ENCODE data around the gene DYNC2I2.

Gene DYNC2I2

GRCh38 chr9:128627127-128627715 lies 29.4 kb downstream of the DYNC2I2 start:
- Histone ChIP-seq H3K27me3 (ENCODE audit: control insufficient read depth, insufficient read depth, low read length) (no peaks in the 10 kb centered on the region), H3K9ac (ENCODE audit: low read depth, low read length) (no peak overlapping the region), H3K36me3 (ENCODE audit: control insufficient read depth, insufficient read depth, low read length) (peaks cover 81% of the 10 kb centered on the region), H3K4me3 (ENCODE audit: low read depth, low read length) (no peak overlapping the region), H3K9me3 (ENCODE audit: control insufficient read depth, insufficient read depth, low read length) (no peaks in the 10 kb centered on the region), H3K4me1 (ENCODE audit: control insufficient read depth, insufficient read depth, low read length) (no peaks in the 10 kb centered on the region), H3K27ac (ENCODE audit: low read depth, low read length) (no peak overlapping the region)

GRCh38 chr9:128626181-128626580 lies 30.5 kb downstream of the DYNC2I2 start:
- Histone ChIP-seq H3K9ac (ENCODE audit: low read depth, low read length) (no peak overlapping the region), H3K27me3 (ENCODE audit: control insufficient read depth, insufficient read depth, low read length) (no peaks in the 10 kb centered on the region), H3K4me1 (ENCODE audit: control insufficient read depth, insufficient read depth, low read length) (no peaks in the 10 kb centered on the region), H3K36me3 (ENCODE audit: control insufficient read depth, insufficient read depth, low read length) (peaks cover 80% of the 10 kb centered on the region), H3K9me3 (ENCODE audit: control insufficient read depth, insufficient read depth, low read length) (no peaks in the 10 kb centered on the region), H3K27ac (ENCODE audit: low read depth, low read length) (no peak overlapping the region), H3K4me3 (ENCODE audit: low read depth, low read length) (no peak overlapping the region)

GRCh38 chr9:128625391-128626146 lies 31.1 kb downstream of the DYNC2I2 start:
- no peaks in the 10 kb centered on the region for H3K27me3 ChIP-seq (ENCODE audit: control insufficient read depth, insufficient read depth, low read length)
- no peaks in the 10 kb centered on the region for H3K9me3 ChIP-seq (ENCODE audit: control insufficient read depth, insufficient read depth, low read length)
- H3K9ac ChIP-seq (ENCODE audit: low read depth, low read length) = no peak overlapping the region
- no peak overlapping the region for H3K27ac ChIP-seq (ENCODE audit: low read depth, low read length)
- peaks cover 84% of the 10 kb centered on the region for H3K36me3 ChIP-seq (ENCODE audit: control insufficient read depth, insufficient read depth, low read length)
- H3K4me1 ChIP-seq (ENCODE audit: control insufficient read depth, insufficient read depth, low read length) = no peaks in the 10 kb centered on the region
- no peak overlapping the region for H3K4me3 ChIP-seq (ENCODE audit: low read depth, low read length)

- Histone ChIP-seq H3K9me3 (ENCODE audit: control insufficient read depth, insufficient read depth, low read length) (no peaks in the 10 kb centered on the region), H3K27me3 (ENCODE audit: control insufficient read depth, insufficient read depth, low read length) (no peaks in the 10 kb centered on the region), H3K9ac (ENCODE audit: low read depth, low read length) (no peak overlapping the region), H3K36me3 (ENCODE audit: control insufficient read depth, insufficient read depth, low read length) (peaks cover 83% of the 10 kb centered on the region), H3K4me1 (ENCODE audit: control insufficient read depth, insufficient read depth, low read length) (no peaks in the 10 kb centered on the region), H3K4me3 (ENCODE audit: low read depth, low read length) (no peak overlapping the region), H3K27ac (ENCODE audit: low read depth, low read length) (no peak overlapping the region)
Observed at GRCh38 chr9:128624566-128624965, 32.1 kb downstream of the DYNC2I2 start.

GRCh38 chr9:128621730-128622455 lies 34.8 kb downstream of the DYNC2I2 start:
- H3K36me3 ChIP-seq (ENCODE audit: control insufficient read depth, insufficient read depth, low read length) = peaks cover 82% of the 10 kb centered on the region
- H3K4me3 ChIP-seq (ENCODE audit: low read depth, low read length) = no peak overlapping the region
- H3K9ac ChIP-seq (ENCODE audit: low read depth, low read length) = no peak overlapping the region
- no peaks in the 10 kb centered on the region for H3K4me1 ChIP-seq (ENCODE audit: control insufficient read depth, insufficient read depth, low read length)
- H3K27me3 ChIP-seq (ENCODE audit: control insufficient read depth, insufficient read depth, low read length) = no peaks in the 10 kb centered on the region
- H3K9me3 ChIP-seq (ENCODE audit: control insufficient read depth, insufficient read depth, low read length) = no peaks in the 10 kb centered on the region
- H3K27ac ChIP-seq (ENCODE audit: low read depth, low read length) = no peak overlapping the region

- Histone ChIP-seq H3K9ac (ENCODE audit: low read depth, low read length) (no peak overlapping the region), H3K4me3 (ENCODE audit: low read depth, low read length) (no peak overlapping the region), H3K36me3 (ENCODE audit: control insufficient read depth, insufficient read depth, low read length) (peaks cover 79% of the 10 kb centered on the region), H3K27ac (ENCODE audit: low read depth, low read length) (no peak overlapping the region), H3K4me1 (ENCODE audit: control insufficient read depth, insufficient read depth, low read length) (no peaks in the 10 kb centered on the region), H3K9me3 (ENCODE audit: control insufficient read depth, insufficient read depth, low read length) (no peaks in the 10 kb centered on the region), H3K27me3 (ENCODE audit: control insufficient read depth, insufficient read depth, low read length) (no peaks in the 10 kb centered on the region)
Observed at GRCh38 chr9:128619779-128620178, 36.9 kb downstream of the DYNC2I2 start.

GRCh38 chr9:128619127-128619526 lies 37.5 kb downstream of the DYNC2I2 start:
- Histone ChIP-seq H3K27me3 (ENCODE audit: control insufficient read depth, insufficient read depth, low read length) (no peaks in the 10 kb centered on the region), H3K36me3 (ENCODE audit: control insufficient read depth, insufficient read depth, low read length) (peaks cover 79% of the 10 kb centered on the region), H3K9me3 (ENCODE audit: control insufficient read depth, insufficient read depth, low read length) (no peaks in the 10 kb centered on the region), H3K4me1 (ENCODE audit: control insufficient read depth, insufficient read depth, low read length) (no peaks in the 10 kb centered on the region), H3K4me3 (ENCODE audit: low read depth, low read length) (no peak overlapping the region), H3K9ac (ENCODE audit: low read depth, low read length) (no peak overlapping the region), H3K27ac (ENCODE audit: low read depth, low read length) (no peak overlapping the region)

- no peak overlapping the region for H3K27ac ChIP-seq (ENCODE audit: low read depth, low read length)
- H3K27me3 ChIP-seq (ENCODE audit: control insufficient read depth, insufficient read depth, low read length) = no peaks in the 10 kb centered on the region
- H3K9ac ChIP-seq (ENCODE audit: low read depth, low read length) = no peak overlapping the region
- no peaks in the 10 kb centered on the region for H3K4me1 ChIP-seq (ENCODE audit: control insufficient read depth, insufficient read depth, low read length)
- no peaks in the 10 kb centered on the region for H3K9me3 ChIP-seq (ENCODE audit: control insufficient read depth, insufficient read depth, low read length)
- no peak overlapping the region for H3K4me3 ChIP-seq (ENCODE audit: low read depth, low read length)
- H3K36me3 ChIP-seq (ENCODE audit: control insufficient read depth, insufficient read depth, low read length) = peaks cover 87% of the 10 kb centered on the region
Observed at GRCh38 chr9:128617943-128618342, 38.7 kb downstream of the DYNC2I2 start.

GRCh38 chr9:128615571-128615970 lies 41.1 kb downstream of the DYNC2I2 start:
- Histone ChIP-seq H3K4me1 (ENCODE audit: control insufficient read depth, insufficient read depth, low read length) (no peaks in the 10 kb centered on the region), H3K9me3 (ENCODE audit: control insufficient read depth, insufficient read depth, low read length) (no peaks in the 10 kb centered on the region), H3K27me3 (ENCODE audit: control insufficient read depth, insufficient read depth, low read length) (no peaks in the 10 kb centered on the region), H3K27ac (ENCODE audit: low read depth, low read length) (no peak overlapping the region), H3K36me3 (ENCODE audit: control insufficient read depth, insufficient read depth, low read length) (peaks cover 92% of the 10 kb centered on the region), H3K4me3 (ENCODE audit: low read depth, low read length) (no peak overlapping the region), H3K9ac (ENCODE audit: low read depth, low read length) (no peak overlapping the region)

GRCh38 chr9:128614728-128615127 lies 41.9 kb downstream of the DYNC2I2 start:
- peaks cover 93% of the 10 kb centered on the region for H3K36me3 ChIP-seq (ENCODE audit: control insufficient read depth, insufficient read depth, low read length)

More at GRCh38 chr9:128614728-128615127, 41.9 kb downstream of the DYNC2I2 start:
- Histone ChIP-seq H3K27me3 (ENCODE audit: control insufficient read depth, insufficient read depth, low read length) (no peaks in the 10 kb centered on the region), H3K9ac (ENCODE audit: low read depth, low read length) (no peak overlapping the region), H3K4me1 (ENCODE audit: control insufficient read depth, insufficient read depth, low read length) (no peaks in the 10 kb centered on the region), H3K9me3 (ENCODE audit: control insufficient read depth, insufficient read depth, low read length) (no peaks in the 10 kb centered on the region), H3K4me3 (ENCODE audit: low read depth, low read length) (no peak overlapping the region), H3K27ac (ENCODE audit: low read depth, low read length) (no peak overlapping the region)

Data from HUES48 (cell line).